GM21737 (cell line): Measurements from ENCODE around the gene CTTN.
"Not testable (repeated sequence)": the region's sequence is repeated elsewhere in the genome, so short reads cannot be mapped to it uniquely, and the experiment has no call there.

Experiments used
- ATAC-seq: cut with Tn5 transposase; IDR thresholded peaks from one replicate; pipeline ENCODE4 v1.9.1; 2021; ENCODE audit warnings: mild to moderate bottlenecking, moderate library complexity; ENCODE audit not compliant: unreplicated experiment

The CTTN gene

GRCh38 chr11:70407814-70408213, 9.5 kb downstream of the CTTN start:
- ATAC-seq, result no peak

- not testable (repeated sequence) for ATAC-seq
These were observed 10.0 kb downstream of the CTTN start for GRCh38 chr11:70408326-70408725.

GRCh38 chr11:70409437-70409836, 11.1 kb downstream of the CTTN start:
- ATAC-seq, result no peak

GRCh38 chr11:70409871-70410270, 11.5 kb downstream of the CTTN start:
- no peak for ATAC-seq

GRCh38 chr11:70410276-70411205, 12.2 kb downstream of the CTTN start:
- ATAC-seq, result no peak

- ATAC-seq, result no peak
These were observed 13.6 kb downstream of the CTTN start for GRCh38 chr11:70411713-70412452.

GRCh38 chr11:70413151-70413550, 14.8 kb downstream of the CTTN start:
- no peak for ATAC-seq

- no peak for ATAC-seq
These were observed 16.2 kb downstream of the CTTN start for GRCh38 chr11:70414341-70415100.

- no peak for ATAC-seq
These were observed 16.9 kb downstream of the CTTN start for GRCh38 chr11:70415191-70415590.

- no peak for ATAC-seq
These were observed 17.5 kb downstream of the CTTN start for GRCh38 chr11:70415642-70416395.

GRCh38 chr11:70416881-70417280, 18.6 kb downstream of the CTTN start:
- ATAC-seq, result no peak

- ATAC-seq, result no peak
These were observed 19.8 kb downstream of the CTTN start for GRCh38 chr11:70418130-70418529.

- no peak for ATAC-seq
These were observed 21.1 kb downstream of the CTTN start for GRCh38 chr11:70419307-70420007.

- ATAC-seq, result no peak
These were observed 21.7 kb downstream of the CTTN start for GRCh38 chr11:70420008-70420464.

GRCh38 chr11:70420496-70420895, 22.2 kb downstream of the CTTN start:
- ATAC-seq, result no peak

- ATAC-seq, result no peak
These were observed 22.8 kb downstream of the CTTN start for GRCh38 chr11:70421123-70421522.

GRCh38 chr11:70422692-70423522, 24.6 kb downstream of the CTTN start:
- no peak for ATAC-seq

GRCh38 chr11:70423523-70424505, 25.5 kb downstream of the CTTN start:
- ATAC-seq, result no peak
